Mesenteric fat pad (tissue), 1 donor: ENCODE measurements around the gene GPR157. TPM values are rescaled to one million over a fixed set of nuclear protein-coding genes. Genes with fewer than 3 reads are reported as not detected.
"Not testable (repeated sequence)": the region's sequence is repeated elsewhere in the genome, so short reads cannot be mapped to it uniquely, and the experiment has no call there.

Source experiments
- DNase-seq: peaks from one replicate; pipeline ENCODE4 v3.0.0-alpha.2; 2020; ENCODE audit warnings: low spot score
- total RNA-seq: library from RNA; stranded (reverse); fragmentation: NEBNext Ultra II Directional; extraction: Animal tissue kit (Norgen Biotek cat#: 25700); gene quantifications from one replicate; pipeline ENCODE4 v1.2.1, GENCODE V29; 2021
- donor health status: DM: yes; HTN: yes; CAD: no.

Gene GPR157
- total RNA-seq, 1 donor from 2014 or later: 15.5 TPM

DNA sequence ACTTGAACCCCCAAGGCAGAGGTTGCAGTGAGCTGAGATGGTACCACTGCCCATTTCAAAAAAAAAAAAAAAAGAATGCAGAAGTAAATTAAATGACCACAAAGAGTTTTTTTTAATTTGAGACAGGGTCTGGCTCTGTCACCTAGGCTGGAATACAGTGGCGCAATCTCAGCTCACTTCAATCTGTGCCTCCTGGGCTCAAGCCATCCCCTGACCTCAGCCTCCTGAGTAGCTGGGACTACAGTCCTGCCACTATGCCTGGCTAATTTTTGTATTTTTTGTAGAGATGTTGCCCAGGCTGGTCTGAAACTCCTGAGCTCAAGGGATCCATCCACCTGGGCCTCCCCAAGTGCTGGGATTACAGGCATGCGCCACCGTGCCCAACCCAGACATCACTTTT lies 20.2 kb upstream of the GPR157 start:
- DNase-seq: no peak

DNA sequence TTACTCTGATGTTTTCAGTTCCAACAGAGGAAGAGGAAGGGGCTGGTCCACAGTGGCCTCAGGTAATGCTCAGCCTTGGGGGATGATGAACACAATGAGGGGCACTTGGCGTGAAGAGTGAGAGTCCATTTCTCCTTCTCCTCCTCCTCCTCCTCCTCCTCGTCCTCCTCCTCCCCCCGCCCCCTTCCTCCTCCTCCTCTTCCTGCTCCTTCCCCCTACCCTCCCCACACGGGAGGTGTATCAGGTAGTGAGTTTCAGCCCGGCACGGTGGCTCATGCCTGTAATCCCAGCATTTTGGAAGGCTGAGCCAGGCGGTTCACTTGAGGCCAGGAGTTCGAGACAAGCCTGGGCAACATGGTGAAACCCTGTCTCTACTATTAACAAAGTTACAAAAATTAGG lies 17.3 kb upstream of the GPR157 start:
- DNase-seq: no peak

DNA sequence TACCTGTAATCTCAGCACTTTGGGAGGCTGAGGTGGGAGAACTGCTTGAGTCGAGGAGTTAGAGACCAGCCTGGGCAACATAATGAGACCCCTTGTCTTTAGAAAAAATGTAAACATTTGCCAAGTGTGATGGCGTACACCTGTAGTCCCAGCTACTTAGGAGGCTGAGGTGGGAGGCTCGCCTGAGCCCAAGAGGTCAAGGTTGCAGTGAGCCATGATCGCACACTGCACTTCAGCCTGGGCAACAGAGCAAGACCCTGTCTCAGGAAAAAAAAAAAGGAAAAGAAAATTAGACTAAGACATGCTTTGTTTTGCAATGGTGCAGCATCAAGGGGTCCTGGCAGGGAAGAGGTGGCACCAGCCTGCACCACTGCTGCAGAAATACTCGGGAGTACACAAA lies 16.8 kb upstream of the GPR157 start:
- DNase-seq: no peak

DNA sequence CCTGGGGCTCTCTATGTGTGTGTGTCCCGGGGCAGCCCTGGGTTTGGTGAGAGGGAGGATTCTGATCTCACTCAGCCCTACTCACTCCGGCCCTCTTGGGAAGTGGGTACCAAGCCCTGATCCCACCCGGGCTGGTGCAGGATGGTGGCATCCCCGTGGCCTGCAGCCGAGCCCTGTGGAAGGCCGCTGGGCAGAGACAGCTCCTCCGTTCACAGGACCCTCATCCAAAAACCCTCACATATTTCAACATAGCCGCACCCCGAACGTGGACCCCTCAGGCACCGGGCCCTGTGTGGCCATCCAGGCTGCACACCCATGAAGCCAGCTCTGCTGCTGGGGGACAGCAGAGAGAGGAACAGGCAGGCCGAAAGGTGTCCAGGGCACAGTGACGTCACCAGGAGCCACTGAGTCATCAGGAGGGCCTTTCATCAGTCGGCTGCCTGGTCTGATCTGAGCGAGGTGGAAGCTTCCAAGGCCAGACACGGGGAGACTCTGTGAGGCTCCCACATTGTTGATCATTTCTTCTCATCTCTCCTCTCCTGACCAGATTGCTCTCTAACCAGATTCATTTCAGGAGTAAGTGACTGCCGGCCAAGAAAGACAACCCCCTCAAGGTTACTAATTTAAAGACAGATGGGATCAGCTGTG lies 16.2 kb upstream of the GPR157 start:
- no peak for DNase-seq

DNA sequence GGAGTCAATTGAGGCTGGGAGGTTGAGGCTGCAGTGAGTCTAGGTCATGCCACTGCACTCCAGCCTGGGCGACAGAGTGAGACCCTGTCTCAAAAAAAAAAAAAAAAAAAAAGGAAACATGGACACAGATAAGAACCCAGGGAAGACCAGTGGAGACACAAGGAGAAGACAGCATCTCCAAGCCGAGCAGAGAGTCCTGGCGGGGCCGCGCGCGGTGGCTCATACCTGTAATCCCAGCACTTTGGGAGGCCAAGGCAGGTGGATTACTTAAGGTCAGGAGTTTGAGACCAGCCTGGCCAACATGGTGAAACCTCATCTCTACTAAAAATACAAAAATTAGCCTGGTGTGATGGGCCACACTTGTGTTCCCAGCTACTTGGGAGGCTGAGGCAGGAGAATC lies 15.6 kb upstream of the GPR157 start:
- not testable (repeated sequence) for DNase-seq

DNA sequence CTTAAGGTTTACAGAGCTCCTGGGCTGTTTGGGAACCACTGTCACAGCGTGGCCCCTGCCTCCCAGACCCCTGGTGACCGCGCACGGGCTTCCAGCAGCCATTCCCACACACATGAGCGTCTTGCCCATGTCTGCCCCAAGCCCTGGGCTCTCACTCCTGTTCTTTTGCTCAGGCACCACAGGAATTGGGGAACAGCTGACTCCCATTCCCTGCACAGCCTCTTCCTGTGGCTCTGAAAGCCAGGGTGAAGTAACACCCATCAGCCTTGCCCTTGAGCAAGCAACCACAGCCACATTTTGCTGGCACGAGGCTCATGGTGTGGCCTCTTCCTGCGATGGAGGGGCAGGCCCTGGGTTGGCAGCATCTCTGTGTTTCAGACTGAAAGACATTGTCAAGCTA lies 14.3 kb upstream of the GPR157 start:
- DNase-seq: no peak

DNA sequence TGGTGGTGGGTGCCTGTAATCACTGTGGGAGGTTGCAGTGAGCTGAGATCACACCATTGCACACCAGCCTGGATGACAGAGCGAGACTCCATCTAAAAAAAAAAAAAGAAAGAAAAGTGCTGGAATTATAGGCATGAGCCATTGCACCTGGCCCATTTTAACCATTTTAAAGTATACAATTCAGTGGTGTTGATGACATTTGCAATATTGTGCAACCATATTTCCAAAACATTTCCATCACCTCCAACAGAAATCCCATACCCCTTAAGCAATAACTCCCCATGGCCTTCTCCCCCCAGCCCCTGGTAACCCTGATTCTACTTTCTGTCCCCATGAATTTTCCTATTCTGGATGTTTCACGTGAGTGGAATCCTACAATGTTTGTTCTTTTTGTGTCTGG lies 11.0 kb upstream of the GPR157 start:
- no peak for DNase-seq

DNA sequence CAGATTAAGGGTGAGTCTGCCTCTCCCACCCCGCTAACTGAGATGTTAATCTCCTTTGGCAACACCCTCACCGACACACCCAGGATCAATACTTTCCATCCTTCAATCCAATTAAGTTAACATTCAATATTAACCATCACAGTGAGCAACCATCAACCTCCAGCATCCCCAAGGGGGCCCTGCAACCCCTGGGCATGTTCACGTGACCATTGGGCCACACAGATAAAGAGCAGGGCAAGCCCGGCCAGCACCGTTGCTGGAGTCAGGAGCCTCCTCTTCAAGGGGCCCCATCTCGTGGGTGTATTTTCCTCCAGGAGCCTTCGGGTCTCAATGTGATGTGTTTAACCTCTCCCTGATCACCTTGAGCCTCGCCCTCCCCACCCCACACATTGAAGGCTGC lies 8.0 kb upstream of the GPR157 start:
- DNase-seq: no peak

DNA sequence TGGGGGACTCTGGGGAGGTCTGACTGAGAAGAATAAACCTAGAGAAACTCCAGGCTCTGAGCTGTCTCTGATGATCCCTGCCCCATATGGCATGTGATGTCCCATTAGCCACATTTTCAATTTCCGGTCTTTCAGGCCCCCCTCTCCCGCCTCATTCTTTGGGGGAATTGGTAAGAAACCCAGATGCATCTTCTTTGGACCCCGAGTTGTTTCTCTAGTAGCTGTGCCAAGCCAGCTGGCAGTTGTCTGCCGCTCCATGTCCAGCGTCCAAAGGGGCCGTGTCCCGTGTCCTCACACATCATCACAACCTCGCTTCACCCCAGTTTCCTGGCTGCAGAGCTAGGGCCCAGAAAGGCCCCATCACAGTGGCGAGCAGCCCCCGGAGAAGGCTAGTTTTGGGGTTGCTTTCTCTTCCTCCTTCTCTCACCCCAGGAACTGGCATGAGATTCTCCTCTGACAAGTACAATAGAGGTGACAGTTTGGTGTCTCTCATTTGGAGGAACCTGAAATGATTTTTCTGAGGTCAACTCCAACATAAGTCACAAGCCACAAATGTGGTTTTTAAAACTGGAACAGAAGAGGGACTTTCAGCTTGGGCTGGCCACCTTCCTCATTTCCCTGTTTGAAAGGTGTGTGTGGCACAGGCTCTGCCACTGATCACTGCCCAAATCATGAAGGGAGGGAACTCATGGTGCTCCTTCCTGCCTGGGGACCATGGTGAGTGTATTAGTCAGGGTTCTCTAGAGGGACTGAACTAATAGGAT lies 6.4 kb upstream of the GPR157 start:
- DNase-seq: no peak

DNA sequence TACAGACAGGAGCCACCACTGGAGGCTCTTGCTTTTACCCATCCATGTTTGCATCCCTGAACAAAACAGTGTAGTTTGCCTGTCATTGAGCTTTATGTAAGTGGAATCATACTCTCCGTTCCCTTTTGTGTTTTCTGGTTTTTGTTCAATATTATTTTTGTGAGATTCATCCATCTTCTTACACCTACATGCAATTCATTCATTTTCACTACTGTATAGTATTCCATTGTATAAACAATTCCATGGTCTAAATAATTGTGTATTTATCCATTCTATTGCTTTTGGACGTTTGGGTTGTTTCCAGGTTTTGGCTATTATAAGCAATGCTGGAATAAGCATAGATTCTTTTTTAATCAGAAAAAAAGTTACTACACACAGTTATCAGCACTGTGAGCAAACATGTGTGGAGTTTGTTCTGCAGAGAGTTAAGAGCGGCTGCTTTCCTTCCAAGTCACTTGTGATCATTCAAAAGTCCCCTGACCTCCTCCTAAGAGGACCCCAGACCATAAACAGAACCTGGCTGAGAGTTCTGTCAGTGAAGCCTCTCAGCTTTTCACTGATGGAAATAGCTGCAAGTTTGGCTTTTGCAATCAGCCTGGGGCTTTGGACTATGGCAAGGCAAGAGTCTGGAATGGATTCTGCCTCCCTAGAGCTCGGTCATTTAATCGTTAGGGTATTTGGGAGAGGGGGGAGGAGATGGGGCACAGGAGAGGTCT lies 5.1 kb upstream of the GPR157 start:
- DNase-seq: no peak

DNA sequence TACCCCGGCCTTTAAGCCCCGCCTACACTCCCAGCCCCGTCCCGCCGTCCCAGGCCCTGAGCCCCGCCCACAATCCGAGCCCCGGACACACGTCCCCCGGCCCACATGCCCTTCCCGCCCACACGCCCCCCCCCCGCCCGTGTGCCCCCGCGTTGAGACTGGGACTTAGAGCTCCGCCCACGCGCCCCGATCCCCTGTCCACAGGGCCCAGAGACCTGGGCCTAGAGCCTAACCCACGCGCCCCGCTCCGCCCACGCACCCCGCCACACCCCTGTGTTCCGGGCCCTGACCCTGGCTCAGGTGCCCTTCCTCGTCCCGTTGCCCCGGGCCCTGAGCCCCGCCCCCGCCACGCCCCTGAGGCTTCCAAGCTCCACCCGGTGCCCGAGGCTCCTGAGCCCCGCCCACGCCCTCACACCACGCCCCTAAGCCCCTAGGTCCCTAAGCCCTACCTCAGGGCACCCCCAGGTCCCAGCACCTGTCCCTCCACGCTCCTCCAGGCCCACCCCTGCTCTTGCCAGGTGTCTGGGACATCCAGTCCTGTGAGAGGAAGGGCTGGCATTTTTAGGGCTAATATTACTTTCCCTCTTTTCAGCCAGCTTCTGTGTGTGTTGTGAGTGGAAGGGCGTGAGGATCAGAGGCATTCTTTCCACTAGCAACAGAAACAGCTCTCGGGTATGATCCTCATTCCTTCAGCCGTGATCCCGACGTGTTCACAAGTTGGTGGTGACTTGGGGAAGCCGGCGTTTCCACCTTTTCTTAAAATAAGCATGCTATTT lies 552 bp upstream of the GPR157 start:
- DNase-seq: peak; percentile 94

DNA sequence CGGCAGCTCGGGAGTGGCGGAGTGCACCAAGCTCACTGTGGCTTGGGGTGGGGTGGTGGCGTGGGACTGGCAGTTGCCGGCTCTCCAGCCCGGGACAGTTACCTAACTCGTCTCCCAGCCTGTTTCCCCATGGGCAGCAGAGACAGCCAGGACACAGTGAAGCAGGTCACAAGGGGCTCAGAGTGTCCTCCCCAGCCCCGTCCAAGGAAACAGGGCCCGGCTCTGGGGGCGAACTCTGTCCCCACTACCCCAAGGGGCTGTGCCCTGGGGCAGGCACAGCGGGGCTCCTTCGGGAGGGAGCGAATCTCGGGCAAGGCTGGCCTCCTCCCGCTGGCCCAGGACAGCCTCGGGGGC lies 759 bp downstream of the GPR157 start:
- DNase-seq: no peak

DNA sequence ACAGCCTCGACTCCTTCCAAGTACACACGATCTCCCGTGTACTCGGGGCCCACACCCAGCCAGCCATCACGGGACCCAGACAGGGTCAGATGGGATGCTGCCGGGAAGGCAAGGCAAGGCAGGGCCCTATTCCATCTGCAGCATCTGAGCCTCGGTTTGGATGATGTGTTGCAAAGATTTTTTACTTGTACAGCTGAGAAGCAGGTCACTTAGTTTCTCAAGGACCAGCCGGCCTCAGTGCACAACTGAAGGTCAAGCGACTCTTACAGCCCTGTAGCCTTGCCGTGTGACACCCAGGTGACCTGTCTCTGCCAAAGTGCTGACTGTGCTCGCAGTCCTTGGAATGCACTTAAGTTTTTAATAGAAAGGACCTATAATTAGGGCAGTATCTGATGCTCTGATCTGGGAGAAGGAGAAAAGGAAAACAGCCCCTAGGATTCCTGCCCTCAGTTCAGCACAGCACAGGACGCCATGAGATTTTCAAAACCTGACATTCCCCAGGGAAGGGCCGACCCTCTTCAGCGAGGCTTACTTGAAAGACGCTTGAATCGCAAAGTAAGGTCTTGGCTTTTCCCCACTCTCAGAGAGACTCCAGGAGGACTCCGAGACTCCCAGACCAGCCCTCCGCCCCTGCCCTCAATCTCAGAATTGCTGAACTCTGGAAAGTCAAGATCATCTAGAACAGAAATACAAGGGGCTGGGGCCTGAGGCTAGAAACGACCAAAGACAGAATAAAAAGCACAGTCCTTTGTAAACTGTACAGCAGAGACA lies 1.3 kb downstream of the GPR157 start:
- no peak for DNase-seq

DNA sequence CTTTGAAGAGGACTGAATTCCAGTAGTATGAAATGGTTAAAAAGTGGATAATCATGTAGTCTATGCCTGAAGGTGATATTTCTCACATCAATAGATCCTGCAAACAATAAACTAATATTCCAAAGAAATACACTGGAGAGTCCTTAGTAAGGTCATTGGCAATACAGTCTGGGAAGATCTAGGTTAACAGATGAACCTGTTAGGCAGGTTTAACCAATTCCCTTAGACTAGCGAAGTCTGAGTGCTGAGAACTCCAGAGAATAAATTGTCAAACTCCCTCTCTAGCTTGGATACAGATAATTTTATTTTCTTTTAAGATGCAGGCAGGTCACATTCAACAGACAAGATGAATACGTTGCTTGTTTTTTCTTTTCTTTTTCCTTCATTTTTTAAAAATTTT lies 2.4 kb downstream of the GPR157 start:
- no peak for DNase-seq

DNA sequence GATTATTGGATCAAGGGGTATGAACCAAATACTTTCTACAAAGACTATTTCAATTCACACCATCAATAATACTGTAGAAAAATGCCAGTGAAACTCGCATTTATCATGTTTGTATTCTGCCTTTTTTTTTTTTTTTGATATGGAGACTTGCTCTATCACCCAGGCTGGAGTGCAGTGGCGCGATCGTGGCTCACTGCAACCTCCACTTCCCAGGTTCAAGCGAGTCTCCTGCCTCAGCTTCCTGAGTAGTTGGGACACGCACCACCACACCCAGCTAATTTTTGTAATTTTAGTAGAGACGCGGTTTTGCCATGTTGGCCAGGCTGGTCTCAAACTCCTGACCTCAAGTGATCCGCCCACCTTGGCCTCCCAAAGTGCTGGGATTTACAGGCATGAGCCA lies 3.1 kb downstream of the GPR157 start:
- DNase-seq: not testable (repeated sequence)

DNA sequence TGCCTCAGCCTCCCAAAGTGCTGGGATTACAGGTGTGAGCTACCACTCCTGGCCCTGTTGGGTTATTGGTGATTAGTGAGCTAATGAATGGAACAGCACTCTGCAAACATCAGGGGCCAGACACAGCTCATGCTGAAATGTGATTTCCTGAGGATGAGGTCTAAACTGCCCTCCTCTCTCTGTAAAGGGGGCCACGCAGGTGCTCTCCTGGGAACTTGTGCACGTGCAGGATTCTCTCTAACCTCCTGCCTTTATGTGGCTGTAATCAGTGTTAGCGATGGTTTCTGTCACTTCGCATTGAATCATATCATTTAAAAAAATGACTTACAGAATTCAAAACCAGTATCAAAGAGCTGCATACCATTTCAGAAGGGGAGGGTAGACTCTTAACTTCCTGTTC lies 3.6 kb downstream of the GPR157 start:
- DNase-seq: no peak

DNA sequence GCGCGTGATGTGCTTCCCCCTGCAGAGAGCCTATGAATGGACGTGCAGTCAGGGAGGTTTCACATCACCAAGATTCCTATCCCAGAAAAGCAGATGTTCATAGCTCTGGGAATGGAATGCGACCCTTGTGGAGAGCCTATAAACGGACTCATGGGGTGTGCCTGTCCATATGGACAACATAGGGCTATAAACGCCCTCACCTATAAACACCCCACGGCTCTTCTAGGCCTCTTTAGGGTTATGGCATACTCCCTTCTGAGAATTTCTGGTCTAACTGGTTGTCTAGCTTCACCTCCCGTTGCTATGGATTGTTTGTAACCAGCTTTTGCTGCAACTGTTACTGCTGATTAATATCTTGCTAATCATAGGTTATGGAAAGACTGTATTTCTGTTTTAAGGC lies 4.5 kb downstream of the GPR157 start:
- DNase-seq: not testable (repeated sequence)

DNA sequence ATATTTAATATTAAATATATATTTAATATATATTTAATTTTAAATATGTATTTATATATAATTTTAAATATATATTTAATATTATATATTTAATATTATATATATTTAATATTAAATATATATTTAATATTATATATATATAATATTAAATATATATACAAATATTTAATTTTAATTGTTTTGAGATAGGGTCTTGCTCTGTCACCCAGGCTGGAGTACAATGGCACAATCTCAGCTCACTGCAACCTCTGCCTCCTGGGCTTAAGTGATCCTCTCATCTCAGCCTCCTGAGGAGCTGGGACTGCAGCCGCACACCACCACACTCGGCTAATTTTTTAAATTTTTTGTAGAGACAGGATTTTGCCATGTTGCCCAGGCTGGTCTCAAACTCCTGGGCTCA lies 5.2 kb downstream of the GPR157 start:
- DNase-seq: not testable (repeated sequence)

DNA sequence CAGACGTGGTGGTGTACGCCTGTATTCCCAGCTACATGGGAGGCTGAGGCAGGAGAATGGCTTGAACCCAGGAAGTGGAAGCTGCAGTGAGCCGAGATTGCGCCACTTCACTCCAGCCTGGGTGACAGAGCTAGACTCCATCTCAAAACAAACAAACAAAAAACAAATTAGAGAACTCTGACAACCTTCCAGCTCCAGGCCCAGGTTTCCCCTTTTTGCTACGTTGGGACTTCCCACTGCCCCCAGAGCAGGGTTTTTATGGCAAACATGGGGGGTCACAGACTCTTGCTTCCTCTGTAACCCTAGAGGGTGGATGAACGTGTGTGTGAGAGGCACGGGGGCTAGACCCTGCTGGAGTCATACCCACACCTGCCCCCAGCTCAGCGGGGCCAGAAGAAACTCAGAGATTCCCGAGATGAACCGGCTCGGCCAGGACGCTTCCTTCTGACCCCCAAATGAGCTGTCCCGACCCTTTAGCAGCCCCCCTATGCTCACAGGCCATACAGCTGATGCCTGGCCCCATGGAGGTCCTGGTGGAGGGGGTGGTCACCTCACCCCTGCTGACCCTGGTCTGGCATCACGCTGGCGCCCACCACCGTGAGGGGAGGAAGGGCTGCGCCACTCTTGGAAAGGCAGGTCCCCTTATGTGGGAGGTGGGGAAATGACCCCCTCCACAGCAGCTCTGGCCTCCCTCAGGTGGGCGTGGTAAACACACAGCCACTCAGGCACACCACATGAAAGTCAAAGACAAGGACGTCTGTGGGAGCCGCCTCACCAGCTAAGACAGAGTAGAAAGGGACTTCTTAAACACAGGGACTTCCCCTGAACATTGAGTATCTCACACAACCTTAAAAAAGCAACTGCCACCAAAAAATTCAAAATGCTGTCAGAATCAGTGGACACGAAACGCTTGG lies 7.1 kb downstream of the GPR157 start:
- no peak for DNase-seq
